Prostate gland (tissue), 2 donors: ENCODE measurements around the gene SSR1.

Source experiments
- POLR2A ChIP-seq: fragments of 450-650 bp; IDR thresholded peaks from one replicate; pipeline ENCODE4 v1.6.1; 2016; ENCODE audit warnings: antibody characterized with exemption, mild to moderate bottlenecking
- POLR2AphosphoS5 ChIP-seq: sonication (generic); formaldehyde crosslinking; IDR thresholded peaks from one replicate; pipeline ENCODE4 v1.6.1; 2017; ENCODE audit warnings: antibody characterized with exemption
- TF ChIP-seq, protein P1 (sequence below), 4 experiments: fragments of 200-600 bp in 2 of 4; fragments of 450-650 bp in 2 of 4; sonication (generic) in 2 of 4; IDR thresholded peaks; 1 replicate in 3 of 4; 2 replicates in 1 of 4; pipeline ENCODE4 v1.5.1; 2016 to 2019; ENCODE audit warnings: antibody characterized with exemption in 4 of 4, mild to moderate bottlenecking in 2 of 4, moderate library complexity in 2 of 4

DNA sequence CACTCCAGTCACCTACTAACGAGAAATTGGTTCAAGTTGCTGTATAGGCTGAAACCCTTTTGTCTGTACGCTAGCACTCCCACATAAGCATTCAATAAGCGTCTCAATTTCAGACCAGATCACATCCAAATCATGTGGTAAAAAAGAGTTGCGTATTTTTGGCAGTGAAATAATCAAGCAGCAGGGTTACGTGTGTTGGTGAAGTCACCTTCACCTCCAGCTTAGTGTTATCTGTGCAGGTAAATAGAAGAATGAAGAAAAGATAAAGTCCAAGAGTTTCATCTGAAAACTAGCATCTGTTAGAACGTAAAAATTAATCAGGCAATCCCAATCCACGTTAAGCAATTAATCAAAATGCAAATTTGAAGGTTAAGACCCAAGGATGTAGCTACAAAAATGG, 11.3 kb downstream of the SSR1 start:
- TF ChIP-seq, protein P1, sequence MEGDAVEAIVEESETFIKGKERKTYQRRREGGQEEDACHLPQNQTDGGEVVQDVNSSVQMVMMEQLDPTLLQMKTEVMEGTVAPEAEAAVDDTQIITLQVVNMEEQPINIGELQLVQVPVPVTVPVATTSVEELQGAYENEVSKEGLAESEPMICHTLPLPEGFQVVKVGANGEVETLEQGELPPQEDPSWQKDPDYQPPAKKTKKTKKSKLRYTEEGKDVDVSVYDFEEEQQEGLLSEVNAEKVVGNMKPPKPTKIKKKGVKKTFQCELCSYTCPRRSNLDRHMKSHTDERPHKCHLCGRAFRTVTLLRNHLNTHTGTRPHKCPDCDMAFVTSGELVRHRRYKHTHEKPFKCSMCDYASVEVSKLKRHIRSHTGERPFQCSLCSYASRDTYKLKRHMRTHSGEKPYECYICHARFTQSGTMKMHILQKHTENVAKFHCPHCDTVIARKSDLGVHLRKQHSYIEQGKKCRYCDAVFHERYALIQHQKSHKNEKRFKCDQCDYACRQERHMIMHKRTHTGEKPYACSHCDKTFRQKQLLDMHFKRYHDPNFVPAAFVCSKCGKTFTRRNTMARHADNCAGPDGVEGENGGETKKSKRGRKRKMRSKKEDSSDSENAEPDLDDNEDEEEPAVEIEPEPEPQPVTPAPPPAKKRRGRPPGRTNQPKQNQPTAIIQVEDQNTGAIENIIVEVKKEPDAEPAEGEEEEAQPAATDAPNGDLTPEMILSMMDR (IDR thresholded peaks at IDR 0.05): no peak
- TF ChIP-seq POLR2AphosphoS5 (no peak), POLR2A (no peak)
